HCT116 (cell line): Measurements from ENCODE around the gene CA5B.
A peak's percentile ranks its signal among the peaks of the same experiment; 100 is the strongest.

Source experiments
- ATF3 ChIP-seq: IDR thresholded peaks from 2 replicates; pipeline ENCODE4 v1.6.1; 2012
- CBX3 ChIP-seq: IDR thresholded peaks from 2 replicates; pipeline ENCODE4 v1.6.1; 2012; ENCODE audit warnings: low read depth
- CTCF ChIP-seq, 3 experiments: fragments of 200-600 bp in 1 of 3; sonication (generic) in 1 of 3; IDR thresholded peaks in 2 of 3; conservative IDR thresholded peaks in 1 of 3; 2 replicates each; pipeline ENCODE4 v1.5.1; 2012 to 2017; ENCODE audit warnings: low read depth in 2 of 3, low read length in 2 of 3, antibody characterized with exemption in 1 of 3, borderline replicate concordance in 1 of 3, control low read depth in 1 of 3, mild to moderate bottlenecking in 1 of 3, mixed read lengths in 1 of 3, mixed run types in 1 of 3, moderate library complexity in 1 of 3; ENCODE audit not compliant: insufficient read depth in 1 of 3
- EGR1 ChIP-seq: IDR thresholded peaks from 2 replicates; pipeline ENCODE4 v1.6.1; 2012; ENCODE audit warnings: low read depth
- EZH2 ChIP-seq: fragments of 200-600 bp; sonication (generic); IDR thresholded peaks from 2 replicates; pipeline ENCODE4 v1.6.1; 2017; ENCODE audit warnings: antibody characterized with exemption, mixed run types
- POLR2A ChIP-seq: IDR thresholded peaks from 2 replicates; pipeline ENCODE4 v1.7.0; 2011; ENCODE audit warnings: borderline replicate concordance; ENCODE audit not compliant: insufficient read depth, insufficient read length; ENCODE audit errors: extremely low read depth
- POLR2AphosphoS5 ChIP-seq: IDR thresholded peaks from 2 replicates; pipeline ENCODE4 v1.6.1; 2011; ENCODE audit warnings: mild to moderate bottlenecking, low read depth, low read length, moderate library complexity
- RAD21 ChIP-seq: IDR thresholded peaks from 2 replicates; pipeline ENCODE4 v1.6.1; 2012; ENCODE audit warnings: low read depth, mild to moderate bottlenecking
- REST ChIP-seq: IDR thresholded peaks from 2 replicates; pipeline ENCODE4 v1.6.1; 2012; ENCODE audit warnings: low read depth
- SIN3A ChIP-seq: IDR thresholded peaks from 2 replicates; pipeline ENCODE4 v1.6.1; 2012; ENCODE audit warnings: low read depth
- SP1 ChIP-seq: IDR thresholded peaks from 2 replicates; pipeline ENCODE4 v1.6.1; 2012; ENCODE audit warnings: low read depth
- SRF ChIP-seq: IDR thresholded peaks from 2 replicates; pipeline ENCODE4 v1.6.1; 2012; ENCODE audit warnings: low read depth
- ZBTB33 ChIP-seq: IDR thresholded peaks from 2 replicates; pipeline ENCODE4 v1.6.1; 2011; ENCODE audit warnings: mild to moderate bottlenecking, low read length, moderate library complexity; ENCODE audit not compliant: insufficient replicate concordance; ENCODE audit errors: extremely low read depth
- ZNF274 ChIP-seq: fragments of 200-500 bp; sonication (Bioruptor generic); IDR thresholded peaks from 2 replicates; pipeline ENCODE4 v1.6.1; 2014; ENCODE audit warnings: mild to moderate bottlenecking, low read depth, low read length, inconsistent platforms

GRCh38 chrX:15815779-15816437 lies 77.8 kb downstream of the CA5B start:
- TF ChIP-seq SIN3A (no peak), POLR2AphosphoS5 (no peak), SRF (no peak), CTCF (IDR thresholded peaks at IDR 0.05 in 2 of 3, conservative IDR thresholded peaks at IDR 0.05 in 1 of 3; ENCODE audit: borderline replicate concordance in 1 of 3, insufficient read depth in 1 of 3, low read depth in 2 of 3, low read length in 2 of 3) (peak in 2 of 3 experiments; percentile 26 to 39; a peak in 2 of 6 replicates), CBX3 (no peak), POLR2A (no peak), SP1 (no peak), ATF3 (no peak), REST (no peak), EGR1 (no peak), RAD21 (peak; percentile 30), ZBTB33 (no peak), ZNF274 (no peak), EZH2 (no peak)
